ENCODE measurements around the gene TSEN15. TPM values are rescaled to one million over a fixed set of nuclear protein-coding genes. Genes with fewer than 3 reads are reported as not detected.
"Not testable (repeated sequence)": the region's sequence is repeated elsewhere in the genome, so short reads cannot be mapped to it uniquely, and the experiment has no call there.

Gene TSEN15
- polyA plus RNA-seq, 1 donor: 32.7 TPM

DNA sequence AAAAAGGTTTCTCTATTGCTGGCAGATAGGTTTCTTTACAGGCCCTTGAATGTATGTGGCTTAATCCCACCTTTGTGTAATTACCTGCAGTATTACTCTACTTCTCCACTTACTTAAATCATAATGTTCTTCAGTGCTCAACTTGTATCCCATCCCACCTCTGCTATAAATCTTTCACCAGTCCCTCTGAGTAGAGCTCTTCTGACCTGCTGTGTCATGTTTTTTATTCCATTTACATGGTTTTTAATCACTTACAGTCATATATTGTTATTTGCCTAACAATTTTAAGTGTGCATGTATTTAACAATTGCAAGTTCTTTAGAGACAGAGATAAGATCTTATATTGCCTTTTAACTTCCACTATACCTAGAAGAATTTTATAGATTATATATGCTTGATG lies 2.4 kb downstream of the TSEN15 start:
- no peak for DNase-seq

GRCh38 chr1:184056921-184057555 lies 5.5 kb downstream of the TSEN15 start:
- no peak for DNase-seq

- no peak for DNase-seq
These were observed 8.4 kb downstream of the TSEN15 start for GRCh38 chr1:184059887-184060286.

DNA sequence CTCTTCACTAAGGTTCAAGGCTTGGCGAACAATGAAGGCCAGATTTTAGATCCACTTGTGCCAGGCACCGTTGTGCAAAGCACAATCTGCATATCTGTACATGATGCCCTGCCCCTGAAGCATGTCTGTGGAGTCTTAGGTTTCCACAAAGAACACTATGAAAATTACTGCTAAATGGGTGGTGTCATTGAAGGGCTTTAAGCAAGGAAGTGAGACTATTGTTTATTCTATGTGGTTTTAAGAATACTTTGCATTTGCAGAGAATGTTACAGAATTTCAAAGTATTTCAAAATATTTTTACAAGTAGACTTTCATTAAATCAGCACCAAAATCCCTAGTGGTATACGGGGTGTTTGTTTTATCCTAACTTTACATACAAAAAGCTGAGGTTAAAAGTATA lies 8.8 kb downstream of the TSEN15 start:
- no peak for DNase-seq

DNA sequence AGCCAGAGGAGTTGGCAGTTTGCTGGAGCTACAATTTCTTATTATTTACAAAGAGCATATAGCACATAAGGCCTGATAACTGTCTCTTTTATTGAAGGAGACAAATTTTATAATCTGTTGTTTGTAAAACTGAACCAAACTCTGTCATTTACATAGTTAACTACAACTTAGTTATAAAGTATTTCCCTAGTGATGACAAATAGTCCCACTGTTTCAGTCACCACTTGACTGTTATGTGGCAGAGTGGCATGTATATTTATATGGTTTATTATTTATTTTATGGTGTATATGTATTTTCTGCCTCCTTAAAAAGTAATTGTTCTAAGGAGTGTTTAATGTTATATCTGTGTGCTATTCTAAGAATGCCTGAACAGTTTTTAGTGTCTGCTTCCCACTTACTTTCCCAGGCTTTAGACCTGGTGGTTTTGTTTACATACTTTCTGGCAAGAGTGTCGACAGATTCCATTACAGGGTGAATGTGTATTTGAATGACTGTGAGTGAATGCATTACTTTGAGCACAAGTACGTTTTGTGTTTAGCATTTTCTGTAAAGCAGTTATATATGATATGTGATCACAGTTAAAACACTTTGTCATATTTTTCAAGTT lies 10.0 kb downstream of the TSEN15 start:
- DNase-seq: no peak

DNA sequence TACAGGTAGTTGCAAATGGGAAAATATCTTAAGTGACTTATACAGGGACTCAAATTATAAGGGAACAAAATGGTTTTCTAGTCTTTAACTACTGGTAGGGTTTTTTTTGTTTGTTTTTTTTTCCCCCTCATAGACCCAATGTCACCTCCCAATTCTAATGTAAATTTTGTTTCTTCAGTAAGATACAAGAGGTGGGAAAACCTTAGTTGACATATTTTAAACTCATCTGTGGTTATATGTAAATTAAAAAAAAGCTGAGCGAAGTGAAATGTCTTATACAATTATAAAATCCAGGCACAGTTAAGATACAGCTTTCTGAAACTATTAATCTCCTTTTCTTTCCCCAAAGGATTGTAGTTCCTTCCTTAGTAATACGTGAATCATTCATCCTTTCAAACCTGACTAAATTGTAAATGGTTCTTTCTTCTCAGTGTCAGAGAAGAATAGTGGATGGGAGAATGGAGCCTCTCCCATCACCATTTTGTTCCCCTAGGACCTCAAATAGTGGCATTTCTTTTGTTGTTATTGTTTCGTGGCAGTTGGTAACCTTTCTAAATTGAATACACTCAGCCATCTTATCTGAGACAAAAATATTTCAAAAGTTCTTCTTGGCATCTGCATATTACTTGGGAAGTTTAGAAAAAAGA lies 11.2 kb downstream of the TSEN15 start:
- no peak for DNase-seq

DNA sequence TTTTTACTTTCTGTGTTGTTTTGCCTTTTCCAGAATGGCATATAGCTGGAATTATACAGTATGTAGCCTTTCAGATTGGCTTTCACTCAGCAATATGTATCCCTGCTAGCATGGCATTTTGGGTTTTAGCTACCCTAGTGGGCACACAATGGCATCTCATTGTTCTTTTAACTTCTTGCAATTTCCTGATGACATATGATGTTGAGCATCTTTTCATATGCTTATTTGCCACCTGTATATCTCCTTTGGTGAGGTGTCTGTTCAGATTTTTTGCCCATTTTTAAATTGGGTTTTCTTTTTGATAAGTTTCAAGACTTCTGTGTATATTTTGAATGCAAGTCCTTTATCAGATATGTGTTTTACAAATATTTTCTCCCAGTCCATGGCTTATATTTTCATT lies 14.0 kb downstream of the TSEN15 start:
- DNase-seq: no peak

GRCh38 chr1:184068354-184068753 lies 16.8 kb downstream of the TSEN15 start:
- DNase-seq: no peak

- no peak for DNase-seq
These were observed 18.1 kb downstream of the TSEN15 start for GRCh38 chr1:184069675-184070074.

DNA sequence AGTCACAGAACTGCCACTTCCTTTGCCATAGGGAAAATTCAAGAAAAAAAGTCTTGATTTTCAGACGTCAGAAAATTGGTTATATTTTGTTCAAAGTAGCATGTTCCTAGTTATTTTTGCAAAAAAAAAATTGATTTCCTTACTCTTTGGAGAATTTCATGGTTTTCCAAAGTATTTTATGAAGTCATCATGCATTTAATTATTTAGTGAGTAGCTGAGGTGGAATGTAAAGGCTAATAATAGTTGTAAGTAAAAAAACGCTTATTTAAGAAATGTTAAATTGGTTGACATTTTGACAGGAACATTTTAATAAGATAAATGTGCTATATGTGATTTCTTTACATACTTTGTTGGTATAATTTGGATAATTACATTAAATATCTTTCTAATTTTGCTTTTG lies 20.8 kb downstream of the TSEN15 start:
- no peak for DNase-seq

GRCh38 chr1:184074383-184074782 lies 22.9 kb downstream of the TSEN15 start:
- DNase-seq: no peak

- peak; percentile 75 for DNase-seq
These were observed 23.8 kb downstream of the TSEN15 start for GRCh38 chr1:184075055-184076029.

GRCh38 chr1:184078564-184079249 lies 27.2 kb downstream of the TSEN15 start:
- peak; percentile 85 for DNase-seq

GRCh38 chr1:184080309-184080708 lies 28.8 kb downstream of the TSEN15 start:
- no peak for DNase-seq

- peak; percentile 62 for DNase-seq
These were observed 31.2 kb downstream of the TSEN15 start for GRCh38 chr1:184082541-184083415.

- no peak for DNase-seq
These were observed 34.1 kb downstream of the TSEN15 start for GRCh38 chr1:184085667-184086066.

GRCh38 chr1:184088037-184088436 lies 36.5 kb downstream of the TSEN15 start:
- DNase-seq: no peak

GRCh38 chr1:184093071-184093470 lies 41.5 kb downstream of the TSEN15 start:
- DNase-seq: no peak

DNA sequence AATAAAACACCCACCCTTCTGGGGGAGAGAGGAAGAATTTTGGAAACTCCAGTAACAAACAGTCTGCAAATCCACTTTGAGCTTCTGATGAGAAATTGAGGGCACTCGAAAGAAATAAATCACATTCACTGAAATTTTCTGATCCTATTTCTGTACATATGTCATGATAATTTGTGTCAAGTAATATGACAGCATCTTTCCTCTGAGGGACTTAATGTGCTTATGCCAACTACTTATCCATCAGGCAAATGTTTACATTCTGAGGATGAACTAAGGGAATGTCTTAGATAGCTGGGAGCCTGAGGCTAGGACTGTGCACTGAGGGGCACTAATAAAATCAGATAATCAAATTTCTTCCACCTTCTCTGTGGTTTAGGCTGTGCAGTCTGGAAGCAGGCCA lies 44.5 kb downstream of the TSEN15 start:
- no peak for DNase-seq

DNA sequence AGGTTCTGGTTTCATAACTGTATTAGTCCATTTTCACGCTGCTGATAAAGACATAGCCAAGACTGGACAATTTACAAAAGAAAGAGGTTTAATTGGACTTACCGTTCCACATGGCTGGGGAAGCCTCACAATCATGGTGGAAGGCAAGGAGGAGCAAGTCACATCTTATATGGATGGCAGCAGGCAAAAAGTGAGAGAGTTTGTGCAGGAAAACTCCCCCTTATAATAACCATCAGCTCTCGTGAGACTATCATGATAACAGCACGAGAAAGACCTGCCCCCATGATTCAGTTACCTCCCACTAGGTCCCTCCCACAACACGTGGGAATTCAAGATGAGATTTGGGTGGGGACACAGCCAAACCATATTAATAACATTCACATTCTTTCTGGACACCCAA lies 45.0 kb downstream of the TSEN15 start:
- DNase-seq: not testable (repeated sequence)

GRCh38 chr1:184101141-184101540 lies 49.6 kb downstream of the TSEN15 start:
- DNase-seq: no peak

All from hindlimb muscle (tissue), 1 donor.